Measurements from ENCODE around the gene HAUS7. TPM values are rescaled to one million over a fixed set of nuclear protein-coding genes. Genes with fewer than 3 reads are reported as not detected.

The HAUS7 gene
- polyA plus RNA-seq, 2 of the 4 experiments (the other 2 are of a cell fraction): 39.1 to 53.6 TPM

- CTCF ChIA-PET: no interaction called here
- H3K4me3 ChIP-seq: no peak overlapping the region
- ATAC-seq: peak; percentile 20 to 24; a peak in 3 of 6 replicates
- H3K9me3 ChIP-seq: no peaks in the 10 kb centered on the region
- no peak for FAIRE-seq
- no peak overlapping the region for H3K27ac ChIP-seq
- H3K4me1 ChIP-seq: no peaks in the 10 kb centered on the region
- TF ChIP-seq POLR2A (IDR thresholded peaks at IDR 0.05; ENCODE audit: low read length) (no peak), CTCF (IDR thresholded peaks at IDR 0.05) (no peak)
- POLR2A ChIA-PET: no interaction called here
- H3K4me2 ChIP-seq: no peak overlapping the region
- no peak for DNase-seq (ENCODE audit: low read depth in 1 of 2, low spot score in 1 of 2)
- 90% methylated on average over 10 of the region's 25 CpGs for WGBS (ENCODE audit: missing lambda C conversion rate)
These were observed 26.7 kb downstream of the HAUS7 start for GRCh38 chrX:153443476-153444332.

GRCh38 chrX:153442463-153442862 lies 27.9 kb downstream of the HAUS7 start:
- no peaks in the 10 kb centered on the region for H3K4me1 ChIP-seq
- ATAC-seq (no peak), DNase-seq (ENCODE audit: low read depth in 1 of 2, low spot score in 1 of 2) (no peak), FAIRE-seq (no peak)
- WGBS (ENCODE audit: missing lambda C conversion rate): 69% methylated on average over 5 of the region's 5 CpGs
- no peak overlapping the region for H3K27ac ChIP-seq
- no peak overlapping the region for H3K4me2 ChIP-seq
- CTCF ChIA-PET: no interaction called here
- TF ChIP-seq POLR2A (IDR thresholded peaks at IDR 0.05; ENCODE audit: low read length) (no peak), MYC (IDR thresholded peaks at IDR 0.05; ENCODE audit: borderline replicate concordance, low read length) (no peak), ATOH8 (CRISPR knock-in tag; IDR thresholded peaks at IDR 0.05; ENCODE audit: low read depth) (no peak), REST (IDR thresholded peaks at IDR 0.05) (no peak), CBX8 (IDR thresholded peaks at IDR 0.05) (no peak), RAD21 (conservative IDR thresholded peaks at IDR 0.05 in 1 of 2, IDR thresholded peaks at IDR 0.05 in 1 of 2) (no peak)
- H3K9me3 ChIP-seq: no peaks in the 10 kb centered on the region
- no peak overlapping the region for H3K4me3 ChIP-seq
- POLR2A ChIA-PET: no interaction called here

GRCh38 chrX:153441981-153442380 lies 28.4 kb downstream of the HAUS7 start:
- no peak overlapping the region for H3K4me3 ChIP-seq
- ATAC-seq (no peak), FAIRE-seq (no peak), DNase-seq (ENCODE audit: low read depth in 1 of 2, low spot score in 1 of 2) (no peak)
- POLR2A ChIA-PET: no interaction called here
- no peaks in the 10 kb centered on the region for H3K4me1 ChIP-seq
- no peak overlapping the region for H3K4me2 ChIP-seq
- WGBS (ENCODE audit: missing lambda C conversion rate): 74% methylated on average over 9 of the region's 9 CpGs
- CTCF ChIA-PET: no interaction called here
- H3K27ac ChIP-seq: no peak overlapping the region
- H3K9me3 ChIP-seq: no peaks in the 10 kb centered on the region
- TF ChIP-seq EHF (CRISPR knock-in tag; IDR thresholded peaks at IDR 0.05) (no peak), ELK1 (IDR thresholded peaks at IDR 0.05; ENCODE audit: low read depth, low read length) (no peak), GATA3 (IDR thresholded peaks at IDR 0.05; ENCODE audit: borderline replicate concordance) (no peak), ESRRA (IDR thresholded peaks at IDR 0.05; ENCODE audit: borderline replicate concordance, low read length) (no peak), ZC3H11A (IDR thresholded peaks at IDR 0.05) (no peak), EP300 (IDR thresholded peaks at IDR 0.05) (no peak), PBX3 (IDR thresholded peaks at IDR 0.05) (no peak), SREBF2 (IDR thresholded peaks at IDR 0.05) (no peak), BHLHE40 (IDR thresholded peaks at IDR 0.05; ENCODE audit: low read depth, low read length) (no peak), POLR2AphosphoS2 (conservative IDR thresholded peaks at IDR 0.05; ENCODE audit: low read length) (no peak), RNF2 (IDR thresholded peaks at IDR 0.05; ENCODE audit: borderline replicate concordance, low read depth) (no peak), RCOR1 (IDR thresholded peaks at IDR 0.05; ENCODE audit: low read depth, low read length) (no peak), KDM5A (IDR thresholded peaks at IDR 0.05) (no peak), RARB (CRISPR knock-in tag; IDR thresholded peaks at IDR 0.05) (no peak), CTCF (IDR thresholded peaks at IDR 0.05) (no peak)

All from A549 (cell line).